HepG2 (cell line): Measurements from ENCODE around the gene IL1RAP. TPM values are rescaled to one million over a fixed set of nuclear protein-coding genes. Genes with fewer than 3 reads are reported as not detected.

Experiments
- ATAC-seq: fragments of 200-7000 bp; cut with Tn5 transposase; 3 replicates; pipeline ENCODE4 v1.9.1; 2020; ENCODE audit warnings: mild to moderate bottlenecking, moderate library complexity
- BruUV-seq: library from RNA; stranded (reverse); fragments of 400-500 nt; replicated peaks from 2 replicates; lab custom pipeline; 2021; lab: Mats Ljungman, UMichigan
- CTCF ChIA-PET: fragments of 300-600 bp; formaldehyde crosslinking; extraction: SDS; loops from one replicate; lab custom pipeline; 2021; ENCODE audit warnings: low total read pairs, inconsistent platforms, low intra/inter-chr PET ratio; lab: Yijun Ruan, JAX
- POLR2A ChIA-PET: fragments of 350-600 bp; sonication (Branson Sonifier 250); formaldehyde crosslinking; loops from one replicate; lab custom pipeline; 2020; ENCODE audit warnings: antibody characterized with exemption, inconsistent platforms; lab: Yijun Ruan, JAX
- DNase-seq: peaks from one replicate; pipeline ENCODE4 v3.0.0-alpha.2; 2015; ENCODE audit warnings: low spot score
- FAIRE-seq: peaks from 3 replicates; lab custom pipeline; 2011; peaks lifted over from hg19 to GRCh38; lab: Jason Lieb, UNC
- H2AFZ ChIP-seq: one replicate; pipeline ENCODE4 v1.6.1; 2011; ENCODE audit warnings: low read length, inconsistent platforms
- H3K27ac ChIP-seq: fragments of 300-600 bp; 3 replicates; pipeline ENCODE4 v1.8.0; 2011; ENCODE audit warnings: mixed run types, mild to moderate bottlenecking, mixed read lengths, low read length, inconsistent platforms; ENCODE audit not compliant: insufficient read depth; ENCODE audit errors: extremely low read length
- H3K27me3 ChIP-seq, 2 experiments: fragments of 200-600 bp in 1 of 2; 2 replicates in 1 of 2; 3 replicates in 1 of 2; pipeline versions ENCODE4 v1.6.0 to v1.8.0; 2011; ENCODE audit warnings: low read length in 2 of 2, mild to moderate bottlenecking in 2 of 2, moderate library complexity in 2 of 2, inconsistent platforms in 1 of 2; ENCODE audit not compliant: insufficient read depth in 2 of 2, control insufficient read depth in 1 of 2
- H3K36me3 ChIP-seq, 2 experiments: fragments of 200-600 bp in 1 of 2; replicated peaks in 1 of 2; 2 replicates in 1 of 2; 3 replicates in 1 of 2; pipeline versions ENCODE4 v1.5.1 to v1.8.0; 2011; ENCODE audit warnings: low read length in 2 of 2, inconsistent platforms in 1 of 2; ENCODE audit not compliant: insufficient read depth in 2 of 2, control insufficient read depth in 1 of 2
- H3K4me1 ChIP-seq: 2 replicates; pipeline ENCODE4 v1.5.1; 2012; ENCODE audit warnings: low read length, inconsistent platforms; ENCODE audit not compliant: insufficient read depth
- H3K4me2 ChIP-seq: 2 replicates; pipeline ENCODE4 v1.6.0; 2011; ENCODE audit warnings: low read depth, low read length, inconsistent platforms
- H3K4me3 ChIP-seq, 3 experiments: fragments of 200-600 bp in 1 of 3; sonication (generic), shearing (Covaris generic) in 1 of 3; replicated peaks in 1 of 3; 2 replicates each; pipeline ENCODE4 v1.5.1; 2011 to 2016; ENCODE audit warnings: low read length in 3 of 3, inconsistent platforms in 2 of 3, low read depth in 2 of 3, mild to moderate bottlenecking in 2 of 3, control low read depth in 1 of 3, mixed read lengths in 1 of 3; ENCODE audit not compliant: insufficient read depth in 1 of 3
- H3K79me2 ChIP-seq: one replicate; pipeline ENCODE4 v1.6.1; 2011; ENCODE audit warnings: low read length, inconsistent platforms; ENCODE audit not compliant: insufficient read depth
- H3K9ac ChIP-seq: 2 replicates; pipeline ENCODE4 v1.6.0; 2011; ENCODE audit warnings: mild to moderate bottlenecking, low read depth, low read length, inconsistent platforms; ENCODE audit not compliant: insufficient read depth
- H3K9me3 ChIP-seq: 2 replicates; pipeline ENCODE4 v1.5.1; 2012; ENCODE audit warnings: mild to moderate bottlenecking, low read length
- H4K20me1 ChIP-seq: 2 replicates; pipeline ENCODE4 v1.6.0; 2011; ENCODE audit warnings: inconsistent platforms, mild to moderate bottlenecking, low read length, moderate library complexity; ENCODE audit not compliant: insufficient read depth
- AHR ChIP-seq: IDR thresholded peaks from 2 replicates; pipeline ENCODE4 v1.6.1; 2018; ENCODE audit warnings: missing genetic modification reagents, missing compliant biosample characterization
- ATAD3A ChIP-seq: sonication (generic); formaldehyde crosslinking; IDR thresholded peaks from 2 replicates; pipeline ENCODE4 v1.4.0; 2020; ENCODE audit warnings: missing genetic modification reagents
- ATF7-NPFF ChIP-seq: sonication (generic); formaldehyde crosslinking; IDR thresholded peaks from 2 replicates; pipeline ENCODE4 v1.8.1; 2023; ENCODE audit warnings: mild to moderate bottlenecking, low read depth, missing genetic modification reagents, moderate library complexity
- CEBPB ChIP-seq: IDR thresholded peaks from 2 replicates; pipeline ENCODE4 v1.6.1; 2011; ENCODE audit warnings: low read depth, low read length, improper control_type of control experiment, borderline replicate concordance
- HIVEP1 ChIP-seq: sonication (generic); formaldehyde crosslinking; IDR thresholded peaks from 2 replicates; pipeline ENCODE4 v1.4.0; 2020; ENCODE audit warnings: mild to moderate bottlenecking, missing genetic modification reagents
- HOXA5 ChIP-seq: sonication (generic); formaldehyde crosslinking; IDR thresholded peaks from 2 replicates; pipeline ENCODE4 v1.4.0; 2020; ENCODE audit warnings: missing genetic modification reagents
- IKZF1 ChIP-seq: fragments of 450-650 bp; IDR thresholded peaks from 2 replicates; pipeline ENCODE4 v1.7.1; 2016
- MZF1 ChIP-seq: sonication (generic); formaldehyde crosslinking; IDR thresholded peaks from 2 replicates; pipeline ENCODE4 v1.8.1; 2023; ENCODE audit warnings: mild to moderate bottlenecking, missing genetic modification reagents, borderline replicate concordance
- NFKB2 ChIP-seq: sonication (generic); formaldehyde crosslinking; IDR thresholded peaks from 2 replicates; pipeline ENCODE4 v1.4.0; 2020; ENCODE audit warnings: missing genetic modification reagents, borderline replicate concordance
- NRL ChIP-seq: sonication (generic); formaldehyde crosslinking; IDR thresholded peaks from 2 replicates; pipeline ENCODE4 v1.5.0; 2020; ENCODE audit warnings: missing genetic modification reagents, mild to moderate bottlenecking, moderate library complexity, borderline replicate concordance
- SOX13 ChIP-seq, 3 experiments: fragments of 450-650 bp in 1 of 3; sonication (generic) in 1 of 3; formaldehyde crosslinking in 1 of 3; IDR thresholded peaks in 2 of 3; conservative IDR thresholded peaks in 1 of 3; 2 replicates each; pipeline versions ENCODE4 v1.5.0 to v1.6.1; 2016 to 2020; ENCODE audit warnings: antibody characterized with exemption in 1 of 3, mild to moderate bottlenecking in 1 of 3, missing compliant biosample characterization in 1 of 3, missing genetic modification reagents in 1 of 3, moderate library complexity in 1 of 3
- TFDP2 ChIP-seq: sonication (generic); formaldehyde crosslinking; IDR thresholded peaks from 2 replicates; pipeline ENCODE4 v1.4.0; 2020; ENCODE audit warnings: missing genetic modification reagents
- U2AF2 ChIP-seq: fragments of 200-400 bp; formaldehyde crosslinking; IDR thresholded peaks from 2 replicates; pipeline ENCODE4 v1.6.1; 2017; ENCODE audit warnings: low read depth, mild to moderate bottlenecking, low read length
- ZBTB44 ChIP-seq: sonication (generic); formaldehyde crosslinking; IDR thresholded peaks from 2 replicates; pipeline ENCODE4 v1.4.0; 2020; ENCODE audit warnings: missing genetic modification reagents
- ZNF12 ChIP-seq: sonication (generic); formaldehyde crosslinking; IDR thresholded peaks from 2 replicates; pipeline ENCODE4 v1.5.0; 2020; ENCODE audit warnings: missing genetic modification reagents
- ZNF549 ChIP-seq: sonication (generic); formaldehyde crosslinking; IDR thresholded peaks from 2 replicates; pipeline ENCODE4 v1.5.0; 2020; ENCODE audit warnings: missing genetic modification reagents
- WGBS: methylation state at CpG from one replicate; pipeline ENCODE4 v1.1.6; 2017; ENCODE audit warnings: low lambda C conversion rate; 5-methylcytosine and 5-hydroxymethylcytosine counted together
- in situ Hi-C: cut with HindIII; loops from 2 replicates; pipeline ENCODE4 v1.10.0; 2017; ENCODE audit warnings: low pct_unique_long_range_greater_than_20kb; ENCODE audit not compliant: extremely low pct_ligation_motif_present
- intact Hi-C: fragments of 100-400 bp; cut with micrococcal nuclease; formaldehyde crosslinking; loops from one replicate; pipeline ENCODE4 v1.10.0; 2022; ENCODE audit not compliant: unreplicated experiment
- polyA plus RNA-seq, 8 experiments: library from polyadenylated mRNA; depleted of rRNA in 3 of 8; stranded (reverse) in 7 of 8; unstranded in 1 of 8; fragments of >200 nt; fragmentation: Illumina TruSeq in 4 of 8; extraction: Trizol in 4 of 8; gene quantifications; 2 replicates each; pipeline versions ENCODE4 v1.2.1 to v1.2.3, GENCODE V29; 2011 to 2016; ENCODE audit warnings: low read depth in 4 of 8, missing spikeins in 1 of 8, mixed read lengths in 1 of 8; ENCODE audit not compliant: insufficient read depth in 1 of 8
- total RNA-seq, 5 experiments: library from RNA; depleted of rRNA; stranded (reverse); fragments of >200 nt; fragmentation: Illumina TruSeq; extraction: Trizol; gene quantifications; 2 replicates each; pipeline ENCODE4 v1.2.3, GENCODE V29; 2016; ENCODE audit warnings: low read depth in 1 of 5

Gene IL1RAP
- total and polyA plus RNA-seq, 2 of the 13 experiments (the other 11 are each of a cell fraction or from before 2014, with no cell fraction given) = 18.3 to 54.9 TPM

- FAIRE-seq (no peak), ATAC-seq (no peak), DNase-seq (no peak)
- BruUV-seq = no TSS peak
- Histone ChIP-seq H3K27ac (no peak overlapping the region), H3K4me2 (no peak overlapping the region), H3K79me2 (no peaks in the 10 kb centered on the region), H2AFZ (no peak overlapping the region), H3K9ac (no peak overlapping the region), H4K20me1 (no peaks in the 10 kb centered on the region), H3K9me3 (no peaks in the 10 kb centered on the region), H3K27me3 (no peaks in the 10 kb centered on the region; a peak in 1 of 5 replicates), H3K36me3 (peaks cover 3 to 31% of the 10 kb centered on the region in 2 experiments; a peak in 3 of 5 replicates), H3K4me1 (peaks cover 39% of the 10 kb centered on the region), H3K4me3 (no peak overlapping the region)
- CTCF ChIA-PET = no interaction called here
- TF ChIP-seq AHR (no peak), HIVEP1 (CRISPR knock-in tag) (no peak), CEBPB (0 out of 2 replicates have a peak, but pooled peaks have one; percentile 5)
- intact Hi-C loops = no loop called here
- POLR2A ChIA-PET = no interaction called here
- WGBS = 92% methylated on average over 3 of the region's 3 CpGs
- in situ Hi-C loops = no loop called here
These were observed 108.0 kb downstream of the IL1RAP start for GRCh38 chr3:190621927-190622326.

- H3K9ac ChIP-seq = no peak overlapping the region
- intact Hi-C loops (no loop called here), in situ Hi-C loops (no loop called here)
- H2AFZ ChIP-seq = no peak overlapping the region
- H4K20me1 ChIP-seq = no peaks in the 10 kb centered on the region
- no peaks in the 10 kb centered on the region for H3K9me3 ChIP-seq
- H3K27me3 ChIP-seq = no peaks in the 10 kb centered on the region; a peak in 1 of 5 replicates
- ATAC-seq (no peak), FAIRE-seq (no peak), DNase-seq (no peak)
- WGBS = 78% methylated on average over 5 of the region's 5 CpGs
- no peak overlapping the region for H3K4me3 ChIP-seq
- no peak overlapping the region for H3K27ac ChIP-seq
- no peaks in the 10 kb centered on the region for H3K79me2 ChIP-seq
- POLR2A ChIA-PET = no interaction called here
- H3K4me1 ChIP-seq = peaks cover 16% of the 10 kb centered on the region
- no TSS peak for BruUV-seq
- H3K4me2 ChIP-seq = no peak overlapping the region
- CTCF ChIA-PET = no interaction called here
- peaks cover 3 to 46% of the 10 kb centered on the region in 2 experiments; a peak in 3 of 5 replicates for H3K36me3 ChIP-seq
- no peak for TF ChIP-seq CEBPB
- no peak for TF ChIP-seq ATF7-NPFF (CRISPR knock-in tag)
- no peak for TF ChIP-seq NFKB2 (CRISPR knock-in tag)
- TF ChIP-seq HOXA5 (CRISPR knock-in tag) = no peak
- TF ChIP-seq TFDP2 (CRISPR knock-in tag) = no peak
- no peak for TF ChIP-seq MZF1 (CRISPR knock-in tag)
- TF ChIP-seq IKZF1 = no peak
- TF ChIP-seq U2AF2 = no peak
- no peak for TF ChIP-seq ATAD3A
- no peak for TF ChIP-seq ZNF12 (CRISPR knock-in tag)
- no peak for TF ChIP-seq ZNF549 (CRISPR knock-in tag)
- no peak for TF ChIP-seq ZBTB44 (CRISPR knock-in tag)
- no peak for TF ChIP-seq SOX13 (IDR thresholded peaks at IDR 0.05)
- no peak for TF ChIP-seq SOX13 (CRISPR knock-in tag; conservative IDR thresholded peaks at IDR 0.05 in 1 of 2, IDR thresholded peaks at IDR 0.05 in 1 of 2)
- no peak for TF ChIP-seq NRL
These were observed 110.4 kb downstream of the IL1RAP start for GRCh38 chr3:190624282-190624681.
